Endodermal cell (in vitro differentiated cells): Measurements from ENCODE around the gene MMD2. TPM values are rescaled to one million over a fixed set of nuclear protein-coding genes. Genes with fewer than 3 reads are reported as not detected.
"Not testable (repeated sequence)": the region's sequence is repeated elsewhere in the genome, so short reads cannot be mapped to it uniquely, and the experiment has no call there.

Experiments used
- DNase-seq: peaks from one replicate; pipeline ENCODE4 v3.0.0-alpha.2; 2017
- H3K27ac ChIP-seq: 2 replicates; pipeline ENCODE4 v1.5.1; 2013; ENCODE audit warnings: mild to moderate bottlenecking, low read depth, low read length, moderate library complexity
- H3K27me3 ChIP-seq: 2 replicates; pipeline ENCODE4 v1.6.1; 2013; ENCODE audit warnings: mild to moderate bottlenecking, low read length, moderate library complexity; ENCODE audit not compliant: insufficient read depth, control insufficient read depth, poor library complexity, severe bottlenecking
- H3K36me3 ChIP-seq: 2 replicates; pipeline ENCODE4 v1.7.0; 2013; ENCODE audit warnings: mild to moderate bottlenecking, low read length, moderate library complexity; ENCODE audit not compliant: control insufficient read depth, insufficient read depth
- H3K4me1 ChIP-seq: one replicate; pipeline ENCODE4 v1.7.0; 2013; ENCODE audit warnings: low read length; ENCODE audit not compliant: control insufficient read depth, insufficient read depth
- H3K4me3 ChIP-seq: 2 replicates; pipeline ENCODE4 v1.5.1; 2013; ENCODE audit warnings: mild to moderate bottlenecking, low read length, moderate library complexity
- H3K9ac ChIP-seq: 2 replicates; pipeline ENCODE4 v1.6.1; 2013; ENCODE audit warnings: mild to moderate bottlenecking, low read length, moderate library complexity; ENCODE audit not compliant: poor library complexity, severe bottlenecking; ENCODE audit errors: extremely low read depth
- H3K9me3 ChIP-seq: 2 replicates; pipeline ENCODE4 v1.6.1; 2013; ENCODE audit warnings: mild to moderate bottlenecking, low read length, moderate library complexity; ENCODE audit not compliant: control insufficient read depth
- H3K27ac Mint-ChIP-seq: 2 replicates; pipeline ENCODE4 v1.8.0; 2020; ENCODE audit warnings: mixed read lengths
- H3K27me3 Mint-ChIP-seq: 2 replicates; pipeline ENCODE4 v1.8.0; 2021; ENCODE audit warnings: mild to moderate bottlenecking, mixed read lengths; ENCODE audit not compliant: insufficient read depth
- H3K36me3 Mint-ChIP-seq: 2 replicates; pipeline ENCODE4 v1.8.0; 2020; ENCODE audit warnings: low read depth, mixed read lengths
- H3K4me1 Mint-ChIP-seq: 2 replicates; pipeline ENCODE4 v1.8.0; 2020; ENCODE audit warnings: mixed read lengths
- H3K4me3 Mint-ChIP-seq: 2 replicates; pipeline ENCODE4 v1.8.0; 2020; ENCODE audit warnings: mild to moderate bottlenecking, moderate library complexity, mixed read lengths
- H3K9me3 Mint-ChIP-seq: 2 replicates; pipeline ENCODE4 v1.8.0; 2020; ENCODE audit warnings: mild to moderate bottlenecking, mixed read lengths
- WGBS, 2 experiments: methylation state at CpG; one replicate each; pipeline versions ENCODE4 v1.1.5 to v1.1.7; 2013; ENCODE audit warnings: missing lambda C conversion rate in 2 of 2, mixed read lengths in 1 of 2; ENCODE audit not compliant: insufficient coverage in 1 of 2, insufficient read length in 1 of 2; 5-methylcytosine and 5-hydroxymethylcytosine counted together
- total RNA-seq, 2 donors: library from RNA; stranded (reverse); fragmentation: NEBNext Ultra II Directional in 1 of 2; extraction: Animal tissue kit (Norgen Biotek cat#: 25700) in 1 of 2; gene quantifications; 2 replicates in 1 of 2; 3 replicates in 1 of 2; pipeline ENCODE4 v1.2.1, GENCODE V29; 2021
- TF ChIP-seq, protein P1 (sequence below): fragments of 200-600 bp; sonication (generic); conservative IDR thresholded peaks from 2 replicates; pipeline ENCODE4 v1.5.0; 2021; ENCODE audit warnings: antibody characterized with exemption, mild to moderate bottlenecking

MMD2 gene
- total RNA-seq, 2 donors from 2014 or later: 0.15 TPM; not detected in 1

DNA sequence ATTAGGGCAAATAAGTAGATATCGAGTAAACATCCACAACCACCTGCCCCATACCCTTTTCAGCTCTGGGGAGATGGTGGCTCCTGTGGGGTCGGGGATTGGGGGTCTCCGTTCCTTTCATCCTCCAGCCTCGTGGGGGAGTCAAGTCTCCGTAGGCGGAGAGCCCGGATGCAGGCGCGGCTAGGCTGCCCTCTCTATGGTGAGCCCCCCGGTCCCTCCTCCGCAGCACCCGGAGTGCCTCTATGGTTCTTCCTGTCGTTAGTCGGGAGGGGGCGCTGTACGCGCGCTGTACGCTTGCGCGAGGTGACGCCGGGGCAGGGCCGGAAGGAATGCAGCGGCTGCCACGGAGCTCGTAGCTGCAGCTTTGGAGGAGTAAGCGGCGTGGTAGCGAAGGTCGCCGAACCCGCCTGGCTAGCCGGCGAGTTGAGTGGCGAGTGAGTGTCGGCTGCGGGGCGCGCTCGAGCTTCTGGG is 14.8 kb upstream of the MMD2 start:
- Histone ChIP-seq H3K9me3 (no peaks in the 10 kb centered on the region), H3K27ac (peak overlapping the region; percentile 68), H3K27me3 (no peaks in the 10 kb centered on the region), H3K4me3 (peak overlapping the region; percentile 84), H3K9ac (peak overlapping the region; percentile 68), H3K36me3 (peaks cover 27% of the 10 kb centered on the region), H3K4me1 (no peaks in the 10 kb centered on the region)
- TF ChIP-seq, protein P1, sequence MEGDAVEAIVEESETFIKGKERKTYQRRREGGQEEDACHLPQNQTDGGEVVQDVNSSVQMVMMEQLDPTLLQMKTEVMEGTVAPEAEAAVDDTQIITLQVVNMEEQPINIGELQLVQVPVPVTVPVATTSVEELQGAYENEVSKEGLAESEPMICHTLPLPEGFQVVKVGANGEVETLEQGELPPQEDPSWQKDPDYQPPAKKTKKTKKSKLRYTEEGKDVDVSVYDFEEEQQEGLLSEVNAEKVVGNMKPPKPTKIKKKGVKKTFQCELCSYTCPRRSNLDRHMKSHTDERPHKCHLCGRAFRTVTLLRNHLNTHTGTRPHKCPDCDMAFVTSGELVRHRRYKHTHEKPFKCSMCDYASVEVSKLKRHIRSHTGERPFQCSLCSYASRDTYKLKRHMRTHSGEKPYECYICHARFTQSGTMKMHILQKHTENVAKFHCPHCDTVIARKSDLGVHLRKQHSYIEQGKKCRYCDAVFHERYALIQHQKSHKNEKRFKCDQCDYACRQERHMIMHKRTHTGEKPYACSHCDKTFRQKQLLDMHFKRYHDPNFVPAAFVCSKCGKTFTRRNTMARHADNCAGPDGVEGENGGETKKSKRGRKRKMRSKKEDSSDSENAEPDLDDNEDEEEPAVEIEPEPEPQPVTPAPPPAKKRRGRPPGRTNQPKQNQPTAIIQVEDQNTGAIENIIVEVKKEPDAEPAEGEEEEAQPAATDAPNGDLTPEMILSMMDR: peak; percentile 89
- Mint-ChIP-seq H3K9me3 (peaks cover 9% of the 10 kb centered on the region), H3K4me1 (no peaks in the 10 kb centered on the region), H3K4me3 (peak overlapping the region; percentile 83), H3K27me3 (no peaks in the 10 kb centered on the region), H3K27ac (peak overlapping the region; percentile 93), H3K36me3 (peaks cover 28% of the 10 kb centered on the region)
- DNase-seq: peak; percentile 99
- WGBS, 2 experiments: 1 to 3% methylated on average over 25 to 41 of the region's 41 CpGs

DNA sequence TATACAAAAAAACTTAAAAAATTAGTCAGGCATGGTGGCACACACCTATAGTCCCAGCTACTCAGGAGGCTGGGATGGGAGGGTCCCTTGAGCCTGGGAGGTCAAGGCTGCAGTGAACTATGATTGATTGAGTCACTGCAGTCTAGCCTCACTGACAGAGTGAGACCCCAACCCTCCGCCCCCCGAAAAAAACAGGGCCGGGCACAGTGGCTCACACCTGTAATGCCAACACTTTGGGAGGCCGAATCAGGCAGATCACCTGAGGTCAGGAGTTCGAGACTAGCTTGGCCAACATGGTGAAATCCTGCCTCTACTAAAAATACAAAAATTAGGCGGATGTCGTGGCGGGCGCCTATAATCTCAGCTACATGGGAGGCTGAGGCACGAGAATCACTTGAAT is 13.5 kb upstream of the MMD2 start:
- H3K27me3 Mint-ChIP-seq, H3K9me3 Mint-ChIP-seq, H3K27ac Mint-ChIP-seq, H3K27ac ChIP-seq, H3K4me3 Mint-ChIP-seq, H3K4me3 ChIP-seq, H3K4me1 ChIP-seq, DNase-seq, H3K9ac ChIP-seq, H3K9me3 ChIP-seq, H3K4me1 Mint-ChIP-seq, H3K27me3 ChIP-seq: not testable (repeated sequence)
- 88 to 92% methylated on average over 5 to 10 of the region's 10 CpGs for WGBS, 2 experiments
- peaks cover 14% of the 10 kb centered on the region for H3K36me3 ChIP-seq
- H3K36me3 Mint-ChIP-seq: peaks cover 17% of the 10 kb centered on the region

DNA sequence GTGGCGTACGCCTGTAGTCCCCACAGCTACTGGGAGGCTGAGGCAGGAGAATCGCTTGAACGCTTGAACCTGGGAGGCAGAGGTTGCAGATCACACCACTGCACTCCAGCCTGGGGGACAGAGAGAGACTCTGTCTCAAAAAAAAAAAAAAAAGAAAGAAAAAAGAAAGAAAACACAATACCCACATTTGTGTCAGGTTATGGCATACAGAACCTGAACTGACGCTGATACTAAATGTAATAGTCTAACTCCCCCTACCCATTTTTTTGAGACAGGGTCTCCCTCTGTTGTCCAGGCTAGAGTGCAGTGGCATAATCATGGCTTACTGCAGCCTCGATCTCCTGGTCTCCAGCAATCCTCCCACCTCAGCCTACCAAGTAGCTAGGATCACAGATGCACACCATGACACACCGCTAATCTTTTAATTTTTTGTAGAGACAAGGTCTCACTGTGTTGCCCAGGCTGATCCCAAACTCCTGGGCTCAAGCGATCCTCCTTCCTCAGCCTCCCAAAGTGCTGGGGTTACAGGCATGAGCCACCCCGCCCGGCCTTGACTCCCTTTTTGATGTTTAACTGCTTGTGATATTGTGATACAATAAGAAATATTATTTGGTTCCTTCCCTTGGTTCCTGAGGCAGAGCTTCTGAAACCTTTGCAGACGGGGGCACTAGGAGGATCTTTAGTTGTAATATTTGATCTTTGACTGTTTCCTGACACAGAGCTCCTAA is 6.5 kb upstream of the MMD2 start:
- no peaks in the 10 kb centered on the region for H3K36me3 Mint-ChIP-seq
- 90 to 97% methylated on average over 9 to 11 of the region's 11 CpGs for WGBS, 2 experiments
- H3K9ac ChIP-seq: no peak overlapping the region
- no peaks in the 10 kb centered on the region for H3K9me3 Mint-ChIP-seq
- no peaks in the 10 kb centered on the region for H3K36me3 ChIP-seq
- H3K4me1 Mint-ChIP-seq: no peaks in the 10 kb centered on the region
- no peak overlapping the region for H3K4me3 Mint-ChIP-seq
- H3K4me3 ChIP-seq: no peak overlapping the region
- DNase-seq: no peak
- H3K27ac ChIP-seq: no peak overlapping the region
- no peaks in the 10 kb centered on the region for H3K27me3 ChIP-seq
- TF ChIP-seq, protein P1: no peak
- peaks cover 13% of the 10 kb centered on the region for H3K27me3 Mint-ChIP-seq
- H3K9me3 ChIP-seq: no peaks in the 10 kb centered on the region
- no peak overlapping the region for H3K27ac Mint-ChIP-seq
- H3K4me1 ChIP-seq: no peaks in the 10 kb centered on the region
